ENCODE results near the gene SPATA31E1. TPM values are rescaled to one million over a fixed set of nuclear protein-coding genes. Genes with fewer than 3 reads are reported as not detected.

SPATA31E1 gene
- total and polyA plus RNA-seq, 9 of the 15 experiments (the other 6 are each of a cell fraction or from before 2014, with no cell fraction given): not detected

- WGBS (ENCODE audit: insufficient coverage, low coverage, missing lambda C conversion rate): 6% methylated on average over 5 of the region's 5 CpGs
- BruUV-seq (replicated peaks): no TSS peak
These were observed 6.7 kb upstream of the SPATA31E1 start for GRCh38 chr9:87875831-87876545.

More at GRCh38 chr9:87875831-87876545, 6.7 kb upstream of the SPATA31E1 start:
- no peak for ATAC-seq
- no peak for FAIRE-seq
- TF ChIP-seq RHOXF2B (CRISPR knock-in tag; conservative IDR thresholded peaks at IDR 0.05): no peak
- no peak for TF ChIP-seq MGA (IDR thresholded peaks at IDR 0.05)
- no peak for TF ChIP-seq ZNF3 (CRISPR knock-in tag; IDR thresholded peaks at IDR 0.05)
- no peak for TF ChIP-seq CBX1 (IDR thresholded peaks at IDR 0.05; ENCODE audit: low read depth)
- TF ChIP-seq HCFC1 (IDR thresholded peaks at IDR 0.05; ENCODE audit: low read depth, low read length): no peak
- TF ChIP-seq DACH1 (IDR thresholded peaks at IDR 0.05; ENCODE audit: partially characterized antibody): no peak
- TF ChIP-seq POU5F1 (IDR thresholded peaks at IDR 0.05; ENCODE audit: borderline replicate concordance, low read depth, low read length, partially characterized antibody): no peak
- TF ChIP-seq HDAC6 (IDR thresholded peaks at IDR 0.05; ENCODE audit: low read depth, low read length): no peak
- POLR2A ChIA-PET: interaction anchor here (1.4 kb wide), 1 partner anchor 8 kb away, joined by 3 read pairs; no protein-coding TSS in a partner anchor
- Histone ChIP-seq H3K36me3 (ENCODE audit: control insufficient read depth, insufficient read depth, low read length) (no peaks in the 10 kb centered on the region), H3K9me3 (replicated peaks; ENCODE audit: control insufficient read depth, insufficient read depth, low read depth, low read length) (no peaks in the 10 kb centered on the region), H2AFZ (ENCODE audit: low read depth, low read length) (no peak overlapping the region), H3K27ac (ENCODE audit: extremely low read depth, low read depth, low read length) (no peak overlapping the region), H3K4me2 (ENCODE audit: insufficient read depth, low read length) (no peak overlapping the region), H3K9me1 (ENCODE audit: control insufficient read depth, insufficient read depth, low read length) (no peaks in the 10 kb centered on the region), H3K4me3 (no peak overlapping the region), H3K4me1 (replicated peaks in 1 of 2; ENCODE audit: control insufficient read depth in 2 of 2, insufficient read depth in 2 of 2, low read length in 2 of 2) (peaks cover 0 to 4% of the 10 kb centered on the region in 2 experiments; a peak in 3 of 5 replicates), H3K27me3 (ENCODE audit: control insufficient read depth in 2 of 2, insufficient read depth in 2 of 2, low read length in 2 of 2) (peaks cover 0 to 9% of the 10 kb centered on the region in 2 experiments; a peak in 2 of 5 replicates), H4K20me1 (replicated peaks; ENCODE audit: control insufficient read depth, insufficient read depth, low read length) (no peaks in the 10 kb centered on the region), H3K9ac (ENCODE audit: insufficient read depth in 1 of 2, low read depth in 2 of 2, low read length in 2 of 2) (no peak overlapping the region), H3K79me2 (ENCODE audit: control insufficient read depth, insufficient read depth, low read length) (no peaks in the 10 kb centered on the region)
- in situ Hi-C loops (cut with MboI) (no loop called here), intact Hi-C loops (cut with micrococcal nuclease) (no loop called here)
- DNase-seq (ENCODE audit: extremely low read depth in 1 of 4, low spot score in 3 of 4): no peak
- CTCF ChIA-PET (ENCODE audit: low intra/inter-chr PET ratio): no interaction called here

All from K562 (cell line).